ENCODE data around the gene PAQR4.

The PAQR4 gene

GRCh38 chr16:2992383-2993081, 23.4 kb downstream of the PAQR4 start:
- Histone ChIP-seq H3K4me3 (no peak overlapping the region), H3K9me3 (ENCODE audit: low read depth, low read length) (no peaks in the 10 kb centered on the region), H3K27ac (no peak overlapping the region), H3K9ac (ENCODE audit: insufficient read length) (no peak overlapping the region), H3K36me3 (ENCODE audit: insufficient read depth, low read length) (no peaks in the 10 kb centered on the region)
- TF ChIP-seq POLR2AphosphoS5 (IDR thresholded peaks at IDR 0.05; ENCODE audit: borderline replicate concordance, low read depth, low read length) (no peak), FOXP2 (optimal IDR thresholded peaks at IDR 0.05; ENCODE audit: control extremely low read depth, extremely low read length, insufficient read depth) (no peak), EZH2 (IDR thresholded peaks at IDR 0.05) (no peak)
- no peak for DNase-seq (ENCODE audit: low read depth, low spot score)

DNA sequence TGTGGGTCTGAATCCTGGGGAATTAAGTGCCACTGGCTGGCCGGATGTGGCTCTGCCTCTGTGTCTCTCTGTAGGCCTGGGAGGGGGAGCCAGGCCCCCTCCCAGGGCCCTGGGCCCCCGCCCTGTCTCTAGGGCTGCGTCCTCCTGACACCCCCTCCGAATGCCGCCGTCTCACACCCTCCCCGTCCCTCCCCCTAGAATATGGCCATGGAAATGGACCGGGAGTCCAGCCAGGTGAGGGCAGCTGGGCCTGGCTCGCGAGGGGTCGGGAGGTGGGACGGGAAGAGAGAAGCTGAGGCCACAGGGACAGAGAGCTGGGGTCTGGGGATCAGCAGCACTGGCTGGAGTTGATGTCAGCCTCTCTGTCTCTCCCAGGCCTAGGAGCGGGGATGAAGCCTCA, 27.1 kb downstream of the PAQR4 start:
- Histone ChIP-seq H3K9ac (ENCODE audit: insufficient read length) (no peak overlapping the region), H3K9me3 (ENCODE audit: low read depth, low read length) (no peaks in the 10 kb centered on the region), H3K36me3 (ENCODE audit: insufficient read depth, low read length) (no peaks in the 10 kb centered on the region), H3K4me3 (no peak overlapping the region), H3K27ac (no peak overlapping the region)
- no peak for DNase-seq (ENCODE audit: low read depth, low spot score)
- TF ChIP-seq POLR2AphosphoS5 (IDR thresholded peaks at IDR 0.05; ENCODE audit: borderline replicate concordance, low read depth, low read length) (no peak), FOXP2 (optimal IDR thresholded peaks at IDR 0.05; ENCODE audit: control extremely low read depth, extremely low read length, insufficient read depth) (no peak), EZH2 (IDR thresholded peaks at IDR 0.05) (no peak)

GRCh38 chr16:2999929-3000328, 30.8 kb downstream of the PAQR4 start:
- Histone ChIP-seq H3K9ac (ENCODE audit: insufficient read length) (no peak overlapping the region), H3K9me3 (ENCODE audit: low read depth, low read length) (no peaks in the 10 kb centered on the region), H3K4me3 (no peak overlapping the region), H3K36me3 (ENCODE audit: insufficient read depth, low read length) (no peaks in the 10 kb centered on the region), H3K27ac (no peak overlapping the region)
- TF ChIP-seq EZH2 (IDR thresholded peaks at IDR 0.05) (no peak), POLR2AphosphoS5 (IDR thresholded peaks at IDR 0.05; ENCODE audit: borderline replicate concordance, low read depth, low read length) (no peak), FOXP2 (optimal IDR thresholded peaks at IDR 0.05; ENCODE audit: control extremely low read depth, extremely low read length, insufficient read depth) (no peak)
- DNase-seq (ENCODE audit: low read depth, low spot score): no peak

DNA sequence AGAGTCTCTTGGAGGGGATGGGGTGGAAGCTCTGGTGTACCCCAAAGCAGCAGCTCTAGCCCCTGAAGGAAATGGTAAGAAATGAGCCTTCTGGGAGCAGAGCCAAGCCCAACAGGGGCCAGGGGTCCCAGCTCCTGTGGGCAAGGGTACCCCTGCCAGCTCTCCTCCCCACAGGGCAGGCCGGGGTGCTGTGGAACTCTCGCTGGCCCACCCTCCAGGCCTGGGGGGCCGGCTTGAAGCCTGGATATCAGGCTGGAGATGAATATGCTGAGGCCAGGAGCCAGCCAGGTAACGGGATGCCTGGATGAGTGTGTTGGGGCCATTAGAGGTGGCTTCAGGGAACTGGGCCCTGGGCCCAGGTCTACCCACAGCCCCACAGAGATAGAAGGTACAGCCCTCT, 31.4 kb downstream of the PAQR4 start:
- no peak for DNase-seq (ENCODE audit: low read depth, low spot score)
- Histone ChIP-seq H3K36me3 (ENCODE audit: insufficient read depth, low read length) (no peaks in the 10 kb centered on the region), H3K9ac (ENCODE audit: insufficient read length) (no peak overlapping the region)

DNA sequence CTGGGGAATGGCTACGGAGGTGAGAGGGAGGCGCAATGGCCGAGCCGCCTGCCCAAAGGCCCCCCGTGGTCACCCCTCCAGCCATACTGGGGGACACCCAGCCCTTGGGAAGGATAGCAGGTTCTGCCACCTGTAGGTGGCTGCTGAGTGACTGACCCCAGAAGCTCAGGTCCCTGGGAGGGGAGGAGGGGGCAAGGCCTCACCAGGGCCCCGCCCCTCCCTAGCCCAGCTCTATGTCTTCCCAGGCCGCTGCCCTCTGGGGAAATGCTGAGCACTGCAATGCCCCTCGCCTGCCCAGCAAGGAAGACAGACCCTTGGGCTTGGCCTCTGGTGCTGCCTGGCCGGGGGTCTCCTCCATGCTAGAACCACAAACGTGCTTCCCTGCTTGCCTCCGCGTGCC, 32.2 kb downstream of the PAQR4 start:
- DNase-seq (ENCODE audit: low read depth, low spot score): no peak
- Histone ChIP-seq H3K27ac (no peak overlapping the region), H3K36me3 (ENCODE audit: insufficient read depth, low read length) (no peaks in the 10 kb centered on the region), H3K4me3 (no peak overlapping the region), H3K9ac (ENCODE audit: insufficient read length) (no peak overlapping the region), H3K9me3 (ENCODE audit: low read depth, low read length) (no peaks in the 10 kb centered on the region)
- no peak for TF ChIP-seq EZH2 (IDR thresholded peaks at IDR 0.05)
- TF ChIP-seq POLR2AphosphoS5 (IDR thresholded peaks at IDR 0.05; ENCODE audit: borderline replicate concordance, low read depth, low read length): no peak
- TF ChIP-seq FOXP2 (optimal IDR thresholded peaks at IDR 0.05; ENCODE audit: control extremely low read depth, extremely low read length, insufficient read depth): no peak

More for the DNA sequence above, 31.4 kb downstream of the PAQR4 start:
- Histone ChIP-seq H3K27ac (no peak overlapping the region), H3K4me3 (no peak overlapping the region), H3K9me3 (ENCODE audit: low read depth, low read length) (no peaks in the 10 kb centered on the region)
- TF ChIP-seq EZH2 (IDR thresholded peaks at IDR 0.05): no peak
- no peak for TF ChIP-seq FOXP2 (optimal IDR thresholded peaks at IDR 0.05; ENCODE audit: control extremely low read depth, extremely low read length, insufficient read depth)
- TF ChIP-seq POLR2AphosphoS5 (IDR thresholded peaks at IDR 0.05; ENCODE audit: borderline replicate concordance, low read depth, low read length): no peak

DNA sequence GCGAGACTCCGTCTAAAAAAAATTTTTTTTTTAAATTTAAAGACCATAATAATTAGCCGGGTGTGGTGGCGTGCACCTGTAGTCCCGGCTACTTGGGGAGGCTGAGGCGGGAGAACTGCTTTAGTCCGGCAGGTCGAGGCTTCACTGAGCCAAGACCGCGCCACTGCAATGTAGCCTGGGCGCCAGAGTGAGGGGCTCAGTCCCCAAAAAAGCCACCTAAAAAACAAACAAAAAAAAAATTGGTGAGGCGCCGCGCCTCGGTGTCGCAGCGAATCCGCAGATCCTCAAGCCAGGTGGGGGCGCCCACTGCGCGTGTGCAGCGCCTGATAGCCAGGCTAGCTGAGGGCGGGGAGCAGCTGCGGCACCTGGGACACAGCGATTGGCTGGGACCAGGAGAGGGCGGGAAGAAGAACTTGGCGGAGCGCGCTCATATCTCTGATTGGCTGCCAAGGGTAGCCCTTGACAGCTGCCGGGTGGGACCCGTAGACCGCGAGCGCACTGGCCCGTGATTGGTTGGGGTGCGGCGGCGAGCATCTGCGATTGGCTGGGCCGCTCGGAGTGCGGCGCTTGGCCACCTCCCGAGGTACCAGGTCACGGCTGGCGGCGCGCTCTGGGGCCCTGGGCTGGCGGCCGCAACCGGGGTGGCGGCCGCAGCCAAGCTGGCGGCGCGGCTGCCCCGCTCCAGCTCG, 34.6 kb downstream of the PAQR4 start:
- no peak overlapping the region for H3K27ac ChIP-seq
- DNase-seq (ENCODE audit: low read depth, low spot score): peak; percentile 86
- no peak for TF ChIP-seq POLR2AphosphoS5 (IDR thresholded peaks at IDR 0.05; ENCODE audit: borderline replicate concordance, low read depth, low read length)
- no peak for TF ChIP-seq EZH2 (IDR thresholded peaks at IDR 0.05)
- TF ChIP-seq FOXP2 (optimal IDR thresholded peaks at IDR 0.05; ENCODE audit: control extremely low read depth, extremely low read length, insufficient read depth): no peak
- no peaks in the 10 kb centered on the region for H3K9me3 ChIP-seq (ENCODE audit: low read depth, low read length)
- H3K9ac ChIP-seq (ENCODE audit: insufficient read length): no peak overlapping the region
- H3K36me3 ChIP-seq (ENCODE audit: insufficient read depth, low read length): no peaks in the 10 kb centered on the region
- no peak overlapping the region for H3K4me3 ChIP-seq

DNA sequence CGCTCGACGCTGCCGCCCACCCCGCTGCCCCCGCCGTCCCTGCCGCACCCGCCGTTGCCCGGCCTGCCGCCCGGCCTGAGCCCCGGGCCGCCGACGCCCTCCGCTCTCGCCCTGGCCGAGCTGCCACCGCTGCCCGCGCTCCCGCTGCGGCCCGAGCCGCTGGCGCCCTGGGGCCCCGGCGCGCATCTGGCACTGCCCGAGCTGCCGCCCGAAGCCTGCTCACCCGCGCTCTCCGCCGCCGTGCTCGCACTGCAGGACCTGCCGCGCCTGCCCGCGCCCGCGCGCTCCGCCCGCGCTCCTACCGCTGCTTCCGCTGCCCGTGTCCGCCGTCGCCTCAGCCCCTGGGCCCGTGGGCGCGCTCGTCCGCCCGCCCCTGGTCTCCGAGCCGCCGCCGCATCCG, 35.2 kb downstream of the PAQR4 start:
- no peak overlapping the region for H3K4me3 ChIP-seq
- no peak for TF ChIP-seq EZH2 (IDR thresholded peaks at IDR 0.05)
- no peak for TF ChIP-seq FOXP2 (optimal IDR thresholded peaks at IDR 0.05; ENCODE audit: control extremely low read depth, extremely low read length, insufficient read depth)
- H3K27ac ChIP-seq: no peak overlapping the region
- H3K36me3 ChIP-seq (ENCODE audit: insufficient read depth, low read length): no peaks in the 10 kb centered on the region
- no peak overlapping the region for H3K9ac ChIP-seq (ENCODE audit: insufficient read length)
- no peaks in the 10 kb centered on the region for H3K9me3 ChIP-seq (ENCODE audit: low read depth, low read length)
- no peak for DNase-seq (ENCODE audit: low read depth, low spot score)

DNA sequence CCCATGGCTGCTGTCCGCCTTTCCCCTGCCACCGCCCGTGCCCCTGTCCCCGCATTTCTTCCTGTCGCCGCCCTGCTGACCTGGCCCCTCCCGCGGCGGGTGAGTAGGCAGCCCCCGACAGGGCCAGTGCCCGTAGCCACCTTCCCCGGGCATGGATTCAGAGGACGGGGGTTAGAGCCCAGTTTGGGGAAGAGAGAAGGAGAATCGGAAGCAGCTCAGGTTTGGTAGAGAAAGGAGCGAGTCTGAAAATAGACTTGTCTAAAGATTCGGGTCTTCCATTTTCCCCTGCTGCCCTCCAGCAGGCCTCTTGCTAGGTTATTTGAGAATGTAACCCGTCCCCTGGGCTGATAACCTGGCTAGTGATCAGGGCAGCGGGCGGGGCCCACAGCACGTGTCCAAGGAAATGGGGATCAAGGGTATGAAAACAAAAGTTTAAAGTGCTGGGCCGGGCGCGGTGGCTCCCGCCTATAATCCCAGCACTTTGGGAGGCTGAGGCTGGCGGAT, 35.7 kb downstream of the PAQR4 start:
- Histone ChIP-seq H3K9ac (ENCODE audit: insufficient read length) (no peak overlapping the region), H3K36me3 (ENCODE audit: insufficient read depth, low read length) (no peaks in the 10 kb centered on the region), H3K27ac (no peak overlapping the region), H3K4me3 (no peak overlapping the region), H3K9me3 (ENCODE audit: low read depth, low read length) (no peaks in the 10 kb centered on the region)
- DNase-seq (ENCODE audit: low read depth, low spot score): no peak
- TF ChIP-seq FOXP2 (optimal IDR thresholded peaks at IDR 0.05; ENCODE audit: control extremely low read depth, extremely low read length, insufficient read depth): no peak
- TF ChIP-seq POLR2AphosphoS5 (IDR thresholded peaks at IDR 0.05; ENCODE audit: borderline replicate concordance, low read depth, low read length): no peak
- TF ChIP-seq EZH2 (IDR thresholded peaks at IDR 0.05): no peak
